Esophagus (tissue), 2 donors: Measurements from ENCODE around the gene H2BW2. TPM values are rescaled to one million over a fixed set of nuclear protein-coding genes. Genes with fewer than 3 reads are reported as not detected.

Experiments used
- polyA plus RNA-seq, 2 donors: library from polyadenylated mRNA; stranded (reverse); fragments of 200-250 nt; gene quantifications; one replicate each; pipeline ENCODE4 v1.2.3, GENCODE V29; 2013
- donor health status: healthy with polysubstance abuse.
- donor health status: Bipolar disorder and iron deficiency.

Gene H2BW2
- polyA plus RNA-seq, 2 donors = not detected

Other genes with a start within 250 kb of the H2BW2 start
- 1 to 10 TPM in 1 of 2 donors, under 1 TPM in 1; 0.45 to 1.0 TPM for gene RAB9B, start 207.7 kb upstream of the H2BW2 start, polyA plus RNA-seq
- 1 to 10 TPM; 1.1 to 2.1 TPM for gene TMSB15B, start 77.3 kb upstream of the H2BW2 start, polyA plus RNA-seq
- gene H2BW1, start 26.2 kb upstream of the H2BW2 start, polyA plus RNA-seq = not detected
- under 1 TPM; 0.24 to 0.28 TPM for gene TMSB15C, start 36.3 kb downstream of the H2BW2 start, polyA plus RNA-seq
- under 1 TPM; 0.51 to 0.71 TPM for gene ZCCHC18, start 72.6 kb downstream of the H2BW2 start, polyA plus RNA-seq
- 1 to 10 TPM; 2.9 to 4.1 TPM for gene SLC25A53, start 117.1 kb downstream of the H2BW2 start, polyA plus RNA-seq
- gene FAM199X, start 126.5 kb downstream of the H2BW2 start, polyA plus RNA-seq = 1 to 10 TPM; 4.5 to 5.8 TPM
- gene ESX1, start 215.0 kb downstream of the H2BW2 start, polyA plus RNA-seq = not detected